WTC11 (cell line): ENCODE data around the gene B3GLCT. TPM values are rescaled to one million over a fixed set of nuclear protein-coding genes. Genes with fewer than 3 reads are reported as not detected.

Experiments used
- ATAC-seq: fragments of 200-7000 bp; cut with Tn5 transposase; 2 replicates; pipeline ENCODE4 v1.10.0; 2021; ENCODE audit warnings: mild to moderate bottlenecking, moderate library complexity
- CTCF ChIA-PET: fragments of 300-600 bp; sonication (Branson Sonifier 250); formaldehyde crosslinking; loops from one replicate; lab custom pipeline; 2021; ENCODE audit warnings: antibody characterized with exemption; lab: Charles Lee
- POLR2A ChIA-PET: fragments of 350-600 bp; sonication (Branson Sonifier 250); formaldehyde crosslinking; loops from one replicate; lab custom pipeline; 2021; ENCODE audit warnings: antibody characterized with exemption; lab: Charles Lee
- DNase-seq: peaks from one replicate; pipeline ENCODE4 v3.0.0; 2021; ENCODE audit warnings: low spot score
- H3K27ac Mint-ChIP-seq: 2 replicates; pipeline ENCODE4 v1.8.0; 2021; ENCODE audit warnings: mixed read lengths
- H3K27me3 Mint-ChIP-seq: 2 replicates; pipeline ENCODE4 v1.8.0; 2021; ENCODE audit warnings: low read depth, mild to moderate bottlenecking, moderate library complexity, mixed read lengths
- H3K36me3 Mint-ChIP-seq: 2 replicates; pipeline ENCODE4 v1.8.0; 2021; ENCODE audit warnings: mixed read lengths
- H3K4me1 Mint-ChIP-seq: 2 replicates; pipeline ENCODE4 v1.8.0; 2022; ENCODE audit warnings: mixed read lengths
- H3K4me3 Mint-ChIP-seq: 2 replicates; pipeline ENCODE4 v1.8.0; 2021; ENCODE audit warnings: mild to moderate bottlenecking, moderate library complexity, mixed read lengths
- H3K9me3 Mint-ChIP-seq: 2 replicates; pipeline ENCODE4 v1.8.0; 2021; ENCODE audit warnings: mixed read lengths
- ATF2 ChIP-seq: sonication (generic); formaldehyde crosslinking; IDR thresholded peaks from 2 replicates; pipeline ENCODE4 v1.8.1; 2022; ENCODE audit warnings: low read depth, missing genetic modification reagents, borderline replicate concordance
- CREM ChIP-seq: sonication (generic); formaldehyde crosslinking; IDR thresholded peaks from 2 replicates; pipeline ENCODE4 v1.8.1; 2022; ENCODE audit warnings: mild to moderate bottlenecking, missing genetic modification reagents, moderate library complexity
- EMX1 ChIP-seq: fragments of 250-450 bp; sonication (Bioruptor Pico); IDR thresholded peaks from 2 replicates; pipeline ENCODE4 v1.8.0; 2021; ENCODE audit warnings: mild to moderate bottlenecking
- ESRRA ChIP-seq: sonication (generic); formaldehyde crosslinking; IDR thresholded peaks from 2 replicates; pipeline ENCODE4 v1.8.1; 2022; ENCODE audit warnings: mild to moderate bottlenecking, missing genetic modification reagents, borderline replicate concordance
- FOXK1 ChIP-seq: sonication (generic); formaldehyde crosslinking; IDR thresholded peaks from 2 replicates; pipeline ENCODE4 v1.8.0; 2022; ENCODE audit warnings: mild to moderate bottlenecking, moderate library complexity, missing genetic modification reagents
- HMGA2 ChIP-seq: fragments of 250-450 bp; sonication (Bioruptor Pico); IDR thresholded peaks from 2 replicates; pipeline ENCODE4 v1.4.0; 2021; ENCODE audit warnings: mild to moderate bottlenecking, moderate library complexity
- IRF1 ChIP-seq: sonication (generic); formaldehyde crosslinking; IDR thresholded peaks from 2 replicates; pipeline ENCODE4 v1.8.0; 2023; ENCODE audit warnings: missing genetic modification reagents
- MLX ChIP-seq: sonication (generic); formaldehyde crosslinking; IDR thresholded peaks from 2 replicates; pipeline ENCODE4 v1.8.1; 2023; ENCODE audit warnings: mild to moderate bottlenecking, missing genetic modification reagents, moderate library complexity
- MXD4 ChIP-seq: fragments of 250-450 bp; sonication (Bioruptor Pico); IDR thresholded peaks from 2 replicates; pipeline ENCODE4 v1.8.0; 2021; ENCODE audit warnings: mild to moderate bottlenecking, moderate library complexity, borderline replicate concordance
- MYBL2 ChIP-seq: sonication (generic); formaldehyde crosslinking; IDR thresholded peaks from 2 replicates; pipeline ENCODE4 v1.8.1; 2023; ENCODE audit warnings: mild to moderate bottlenecking, moderate library complexity, missing genetic modification reagents
- SOX15 ChIP-seq: fragments of 250-450 bp; sonication (Bioruptor Pico); IDR thresholded peaks from 2 replicates; pipeline ENCODE4 v1.9.0; 2021; ENCODE audit warnings: mild to moderate bottlenecking
- ZNF121 ChIP-seq: sonication (generic); formaldehyde crosslinking; IDR thresholded peaks from 2 replicates; pipeline ENCODE4 v1.8.0; 2023; ENCODE audit warnings: missing genetic modification reagents
- total RNA-seq: library from RNA; stranded (reverse); gene quantifications from 3 replicates; pipeline ENCODE4 v1.2.3, GENCODE V29; 2021
- TF ChIP-seq, protein P1 (sequence below): sonication (generic); formaldehyde crosslinking; IDR thresholded peaks from 2 replicates; pipeline ENCODE4 v1.8.1; 2023; ENCODE audit warnings: mild to moderate bottlenecking, missing genetic modification reagents, borderline replicate concordance
- TF ChIP-seq, protein P2 (sequence below): sonication (generic); formaldehyde crosslinking; IDR thresholded peaks from 2 replicates; pipeline ENCODE4 v1.8.0; 2022; ENCODE audit warnings: missing genetic modification reagents
- TF ChIP-seq, protein P3 (sequence below): sonication (generic); formaldehyde crosslinking; IDR thresholded peaks from 2 replicates; pipeline ENCODE4 v1.8.1; 2023; ENCODE audit warnings: mild to moderate bottlenecking, missing genetic modification reagents
- TF ChIP-seq, protein P4 (sequence below): sonication (generic); formaldehyde crosslinking; IDR thresholded peaks from 2 replicates; pipeline ENCODE4 v1.8.0; 2022; ENCODE audit warnings: mild to moderate bottlenecking, missing genetic modification reagents
- TF ChIP-seq, protein P5 (sequence below): fragments of 250-450 bp; sonication (Bioruptor Pico); IDR thresholded peaks from 2 replicates; pipeline ENCODE4 v1.9.0; 2021; ENCODE audit warnings: mild to moderate bottlenecking
- TF ChIP-seq, protein P6 (sequence below): fragments of 250-450 bp; sonication (Bioruptor Pico); IDR thresholded peaks from 2 replicates; pipeline ENCODE4 v1.8.0; 2021; ENCODE audit warnings: mild to moderate bottlenecking

B3GLCT gene
- total RNA-seq, 1 experiment from 2014 or later, result 2.4 TPM

DNA sequence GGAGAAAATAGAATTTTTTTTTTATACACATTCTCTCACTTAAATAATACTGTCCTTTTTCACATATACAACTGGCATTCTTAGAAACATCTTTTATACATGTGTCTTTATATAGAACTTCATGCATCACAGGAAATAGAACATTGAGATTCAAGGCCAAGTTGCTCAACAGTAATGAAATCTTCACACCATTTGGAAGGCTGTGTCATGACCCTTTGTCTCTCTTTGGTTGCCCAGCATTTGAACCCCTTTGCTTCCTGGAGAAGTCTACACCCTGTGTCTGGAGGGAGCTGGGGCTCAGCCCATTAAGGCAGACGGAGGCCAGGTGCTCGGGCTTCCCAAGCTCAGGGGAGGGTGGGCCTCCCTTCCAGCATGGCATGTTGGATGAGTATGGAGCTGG lies 41.1 kb downstream of the B3GLCT start (continued):
- no peak for TF ChIP-seq MLX
- no peak for TF ChIP-seq IRF1 (CRISPR knock-in tag)
- no peak for TF ChIP-seq MXD4 (CRISPR knock-in tag)
- TF ChIP-seq, protein P1, sequence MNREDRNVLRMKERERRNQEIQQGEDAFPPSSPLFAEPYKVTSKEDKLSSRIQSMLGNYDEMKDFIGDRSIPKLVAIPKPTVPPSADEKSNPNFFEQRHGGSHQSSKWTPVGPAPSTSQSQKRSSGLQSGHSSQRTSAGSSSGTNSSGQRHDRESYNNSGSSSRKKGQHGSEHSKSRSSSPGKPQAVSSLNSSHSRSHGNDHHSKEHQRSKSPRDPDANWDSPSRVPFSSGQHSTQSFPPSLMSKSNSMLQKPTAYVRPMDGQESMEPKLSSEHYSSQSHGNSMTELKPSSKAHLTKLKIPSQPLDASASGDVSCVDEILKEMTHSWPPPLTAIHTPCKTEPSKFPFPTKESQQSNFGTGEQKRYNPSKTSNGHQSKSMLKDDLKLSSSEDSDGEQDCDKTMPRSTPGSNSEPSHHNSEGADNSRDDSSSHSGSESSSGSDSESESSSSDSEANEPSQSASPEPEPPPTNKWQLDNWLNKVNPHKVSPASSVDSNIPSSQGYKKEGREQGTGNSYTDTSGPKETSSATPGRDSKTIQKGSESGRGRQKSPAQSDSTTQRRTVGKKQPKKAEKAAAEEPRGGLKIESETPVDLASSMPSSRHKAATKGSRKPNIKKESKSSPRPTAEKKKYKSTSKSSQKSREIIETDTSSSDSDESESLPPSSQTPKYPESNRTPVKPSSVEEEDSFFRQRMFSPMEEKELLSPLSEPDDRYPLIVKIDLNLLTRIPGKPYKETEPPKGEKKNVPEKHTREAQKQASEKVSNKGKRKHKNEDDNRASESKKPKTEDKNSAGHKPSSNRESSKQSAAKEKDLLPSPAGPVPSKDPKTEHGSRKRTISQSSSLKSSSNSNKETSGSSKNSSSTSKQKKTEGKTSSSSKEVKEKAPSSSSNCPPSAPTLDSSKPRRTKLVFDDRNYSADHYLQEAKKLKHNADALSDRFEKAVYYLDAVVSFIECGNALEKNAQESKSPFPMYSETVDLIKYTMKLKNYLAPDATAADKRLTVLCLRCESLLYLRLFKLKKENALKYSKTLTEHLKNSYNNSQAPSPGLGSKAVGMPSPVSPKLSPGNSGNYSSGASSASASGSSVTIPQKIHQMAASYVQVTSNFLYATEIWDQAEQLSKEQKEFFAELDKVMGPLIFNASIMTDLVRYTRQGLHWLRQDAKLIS (CRISPR knock-in tag), result no peak
- no peak for TF ChIP-seq CREM (CRISPR knock-in tag)
- no peak for TF ChIP-seq ATF2 (CRISPR knock-in tag)
- TF ChIP-seq MYBL2 (CRISPR knock-in tag), result no peak
- no peak for TF ChIP-seq FOXK1 (CRISPR knock-in tag)
- TF ChIP-seq, protein P2, sequence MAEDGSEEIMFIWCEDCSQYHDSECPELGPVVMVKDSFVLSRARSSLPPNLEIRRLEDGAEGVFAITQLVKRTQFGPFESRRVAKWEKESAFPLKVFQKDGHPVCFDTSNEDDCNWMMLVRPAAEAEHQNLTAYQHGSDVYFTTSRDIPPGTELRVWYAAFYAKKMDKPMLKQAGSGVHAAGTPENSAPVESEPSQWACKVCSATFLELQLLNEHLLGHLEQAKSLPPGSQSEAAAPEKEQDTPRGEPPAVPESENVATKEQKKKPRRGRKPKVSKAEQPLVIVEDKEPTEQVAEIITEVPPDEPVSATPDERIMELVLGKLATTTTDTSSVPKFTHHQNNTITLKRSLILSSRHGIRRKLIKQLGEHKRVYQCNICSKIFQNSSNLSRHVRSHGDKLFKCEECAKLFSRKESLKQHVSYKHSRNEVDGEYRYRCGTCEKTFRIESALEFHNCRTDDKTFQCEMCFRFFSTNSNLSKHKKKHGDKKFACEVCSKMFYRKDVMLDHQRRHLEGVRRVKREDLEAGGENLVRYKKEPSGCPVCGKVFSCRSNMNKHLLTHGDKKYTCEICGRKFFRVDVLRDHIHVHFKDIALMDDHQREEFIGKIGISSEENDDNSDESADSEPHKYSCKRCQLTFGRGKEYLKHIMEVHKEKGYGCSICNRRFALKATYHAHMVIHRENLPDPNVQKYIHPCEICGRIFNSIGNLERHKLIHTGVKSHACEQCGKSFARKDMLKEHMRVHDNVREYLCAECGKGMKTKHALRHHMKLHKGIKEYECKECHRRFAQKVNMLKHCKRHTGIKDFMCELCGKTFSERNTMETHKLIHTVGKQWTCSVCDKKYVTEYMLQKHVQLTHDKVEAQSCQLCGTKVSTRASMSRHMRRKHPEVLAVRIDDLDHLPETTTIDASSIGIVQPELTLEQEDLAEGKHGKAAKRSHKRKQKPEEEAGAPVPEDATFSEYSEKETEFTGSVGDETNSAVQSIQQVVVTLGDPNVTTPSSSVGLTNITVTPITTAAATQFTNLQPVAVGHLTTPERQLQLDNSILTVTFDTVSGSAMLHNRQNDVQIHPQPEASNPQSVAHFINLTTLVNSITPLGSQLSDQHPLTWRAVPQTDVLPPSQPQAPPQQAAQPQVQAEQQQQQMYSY, result no peak
- TF ChIP-seq EMX1, result no peak

DNA sequence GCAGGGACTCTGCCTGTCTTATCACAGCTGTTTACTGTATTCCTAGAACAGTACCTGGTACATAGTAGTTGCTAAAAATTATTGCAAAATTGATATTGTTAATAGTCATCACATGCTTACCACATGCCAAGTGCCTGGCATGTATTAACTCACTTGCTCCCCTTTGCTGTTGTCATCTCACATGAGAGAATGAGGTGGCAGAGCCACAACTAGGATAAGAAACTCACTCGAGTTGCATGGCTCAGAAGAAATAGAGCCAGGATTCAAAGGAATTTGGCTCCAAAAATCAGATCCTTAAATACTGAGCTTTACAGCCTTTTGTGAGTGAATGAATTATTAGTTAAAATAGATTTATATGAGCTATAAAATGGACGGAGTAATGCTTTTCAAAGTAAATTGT lies 42.6 kb downstream of the B3GLCT start:
- Mint-ChIP-seq H3K9me3 (no peaks in the 10 kb centered on the region), H3K4me1 (no peaks in the 10 kb centered on the region), H3K27ac (no peak overlapping the region), H3K36me3 (no peaks in the 10 kb centered on the region), H3K27me3 (no peaks in the 10 kb centered on the region), H3K4me3 (no peak overlapping the region)
- no peak for ATAC-seq
- CTCF ChIA-PET, result no interaction called here
- POLR2A ChIA-PET, result interaction anchor here (0.5 to 1.0 kb wide), 2 partner anchors 163 to 575 kb away, joined by 3 read pairs; no protein-coding TSS in a partner anchor
- no peak for DNase-seq
- TF ChIP-seq EMX1 (no peak), ZNF121 (CRISPR knock-in tag) (no peak), ESRRA (CRISPR knock-in tag) (no peak), HMGA2 (CRISPR knock-in tag) (no peak), SOX15 (CRISPR knock-in tag) (no peak), IRF1 (CRISPR knock-in tag) (no peak)
- TF ChIP-seq, protein P3, sequence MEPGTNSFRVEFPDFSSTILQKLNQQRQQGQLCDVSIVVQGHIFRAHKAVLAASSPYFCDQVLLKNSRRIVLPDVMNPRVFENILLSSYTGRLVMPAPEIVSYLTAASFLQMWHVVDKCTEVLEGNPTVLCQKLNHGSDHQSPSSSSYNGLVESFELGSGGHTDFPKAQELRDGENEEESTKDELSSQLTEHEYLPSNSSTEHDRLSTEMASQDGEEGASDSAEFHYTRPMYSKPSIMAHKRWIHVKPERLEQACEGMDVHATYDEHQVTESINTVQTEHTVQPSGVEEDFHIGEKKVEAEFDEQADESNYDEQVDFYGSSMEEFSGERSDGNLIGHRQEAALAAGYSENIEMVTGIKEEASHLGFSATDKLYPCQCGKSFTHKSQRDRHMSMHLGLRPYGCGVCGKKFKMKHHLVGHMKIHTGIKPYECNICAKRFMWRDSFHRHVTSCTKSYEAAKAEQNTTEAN, result no peak
- TF ChIP-seq, protein P4, sequence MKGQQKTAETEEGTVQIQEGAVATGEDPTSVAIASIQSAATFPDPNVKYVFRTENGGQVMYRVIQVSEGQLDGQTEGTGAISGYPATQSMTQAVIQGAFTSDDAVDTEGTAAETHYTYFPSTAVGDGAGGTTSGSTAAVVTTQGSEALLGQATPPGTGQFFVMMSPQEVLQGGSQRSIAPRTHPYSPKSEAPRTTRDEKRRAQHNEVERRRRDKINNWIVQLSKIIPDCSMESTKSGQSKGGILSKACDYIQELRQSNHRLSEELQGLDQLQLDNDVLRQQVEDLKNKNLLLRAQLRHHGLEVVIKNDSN (CRISPR knock-in tag), result no peak
- TF ChIP-seq, protein P5, sequence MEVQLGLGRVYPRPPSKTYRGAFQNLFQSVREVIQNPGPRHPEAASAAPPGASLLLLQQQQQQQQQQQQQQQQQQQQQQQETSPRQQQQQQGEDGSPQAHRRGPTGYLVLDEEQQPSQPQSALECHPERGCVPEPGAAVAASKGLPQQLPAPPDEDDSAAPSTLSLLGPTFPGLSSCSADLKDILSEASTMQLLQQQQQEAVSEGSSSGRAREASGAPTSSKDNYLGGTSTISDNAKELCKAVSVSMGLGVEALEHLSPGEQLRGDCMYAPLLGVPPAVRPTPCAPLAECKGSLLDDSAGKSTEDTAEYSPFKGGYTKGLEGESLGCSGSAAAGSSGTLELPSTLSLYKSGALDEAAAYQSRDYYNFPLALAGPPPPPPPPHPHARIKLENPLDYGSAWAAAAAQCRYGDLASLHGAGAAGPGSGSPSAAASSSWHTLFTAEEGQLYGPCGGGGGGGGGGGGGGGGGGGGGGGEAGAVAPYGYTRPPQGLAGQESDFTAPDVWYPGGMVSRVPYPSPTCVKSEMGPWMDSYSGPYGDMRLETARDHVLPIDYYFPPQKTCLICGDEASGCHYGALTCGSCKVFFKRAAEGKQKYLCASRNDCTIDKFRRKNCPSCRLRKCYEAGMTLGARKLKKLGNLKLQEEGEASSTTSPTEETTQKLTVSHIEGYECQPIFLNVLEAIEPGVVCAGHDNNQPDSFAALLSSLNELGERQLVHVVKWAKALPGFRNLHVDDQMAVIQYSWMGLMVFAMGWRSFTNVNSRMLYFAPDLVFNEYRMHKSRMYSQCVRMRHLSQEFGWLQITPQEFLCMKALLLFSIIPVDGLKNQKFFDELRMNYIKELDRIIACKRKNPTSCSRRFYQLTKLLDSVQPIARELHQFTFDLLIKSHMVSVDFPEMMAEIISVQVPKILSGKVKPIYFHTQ (CRISPR knock-in tag), result no peak
- TF ChIP-seq, protein P6, sequence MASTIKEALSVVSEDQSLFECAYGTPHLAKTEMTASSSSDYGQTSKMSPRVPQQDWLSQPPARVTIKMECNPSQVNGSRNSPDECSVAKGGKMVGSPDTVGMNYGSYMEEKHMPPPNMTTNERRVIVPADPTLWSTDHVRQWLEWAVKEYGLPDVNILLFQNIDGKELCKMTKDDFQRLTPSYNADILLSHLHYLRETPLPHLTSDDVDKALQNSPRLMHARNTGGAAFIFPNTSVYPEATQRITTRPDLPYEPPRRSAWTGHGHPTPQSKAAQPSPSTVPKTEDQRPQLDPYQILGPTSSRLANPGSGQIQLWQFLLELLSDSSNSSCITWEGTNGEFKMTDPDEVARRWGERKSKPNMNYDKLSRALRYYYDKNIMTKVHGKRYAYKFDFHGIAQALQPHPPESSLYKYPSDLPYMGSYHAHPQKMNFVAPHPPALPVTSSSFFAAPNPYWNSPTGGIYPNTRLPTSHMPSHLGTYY, result no peak
